Measurements from ENCODE around the gene PMM2. TPM values are rescaled to one million over a fixed set of nuclear protein-coding genes. Genes with fewer than 3 reads are reported as not detected.

Gene PMM2
- total RNA-seq, 1 experiment from 2014 or later: 48.9 TPM

DNA sequence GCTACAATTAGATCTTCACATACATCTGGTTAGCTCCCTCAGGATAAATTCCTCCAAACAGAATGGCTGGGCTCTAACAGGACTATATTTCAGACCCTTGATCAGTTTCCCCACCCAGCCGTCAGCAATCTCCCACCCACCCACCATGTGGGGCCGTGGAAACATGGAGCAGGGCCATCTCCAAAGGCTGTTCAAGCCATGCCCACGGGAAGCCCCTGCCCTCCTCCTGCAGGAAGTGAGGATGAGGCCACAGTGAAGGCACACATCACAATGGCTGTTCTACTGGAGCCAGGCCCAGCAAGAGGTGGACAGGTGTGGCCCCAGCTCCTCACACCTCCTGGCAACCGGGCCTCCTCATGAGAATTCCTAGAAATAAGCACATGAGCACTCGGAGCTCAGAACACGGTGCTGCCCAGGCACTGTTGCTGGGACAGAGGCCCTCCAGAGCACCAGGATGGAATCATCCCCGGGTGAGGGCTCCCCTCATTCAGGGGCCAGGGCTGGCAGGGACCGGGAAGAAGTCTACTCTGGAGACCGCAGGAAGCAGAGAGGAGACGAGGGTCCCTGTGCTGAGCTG lies 84.5 kb downstream of the PMM2 start, which contains the start of gene LITAFD:
Gene LITAFD, plus strand, starts transcription at position 311 of the 577 bp plus-strand sequence. CDS start 2,005 bp downstream, outside the sequence.
- DNase-seq (ENCODE audit: extremely low read depth, low read depth): no peak

DNA sequence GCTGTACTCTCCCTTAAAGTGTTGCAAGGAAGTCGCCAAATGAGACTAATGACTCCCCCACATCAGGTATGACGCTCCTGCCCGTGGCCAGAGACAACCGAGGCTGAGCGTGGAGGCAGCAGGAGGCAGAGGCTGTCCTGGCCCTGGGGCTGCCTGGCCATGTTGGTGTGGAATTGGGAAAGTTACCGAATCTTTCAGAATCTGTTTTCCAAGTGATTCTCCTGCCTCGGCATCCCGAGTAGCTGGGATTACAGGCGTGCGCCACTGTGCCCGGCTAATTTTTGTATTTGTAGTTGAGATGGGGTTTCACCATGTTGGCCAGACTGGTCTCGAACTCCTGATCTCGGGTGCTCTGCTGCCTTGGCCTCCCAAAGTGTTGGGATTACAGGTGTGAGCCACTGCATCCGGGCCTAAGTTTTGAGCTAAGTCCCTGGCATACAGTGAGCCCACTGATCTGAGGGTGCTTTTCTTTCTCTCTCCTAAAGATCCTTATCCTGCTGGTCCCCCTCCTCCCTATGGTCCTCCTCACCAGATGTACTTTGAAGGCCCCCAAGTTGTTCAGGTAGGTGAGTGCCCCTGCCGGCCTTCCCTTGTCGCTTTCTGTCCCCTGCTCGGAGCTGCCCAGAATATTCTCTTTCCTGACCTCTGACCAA lies 85.2 kb downstream of the PMM2 start:
- no peak for DNase-seq (ENCODE audit: extremely low read depth, low read depth)

DNA sequence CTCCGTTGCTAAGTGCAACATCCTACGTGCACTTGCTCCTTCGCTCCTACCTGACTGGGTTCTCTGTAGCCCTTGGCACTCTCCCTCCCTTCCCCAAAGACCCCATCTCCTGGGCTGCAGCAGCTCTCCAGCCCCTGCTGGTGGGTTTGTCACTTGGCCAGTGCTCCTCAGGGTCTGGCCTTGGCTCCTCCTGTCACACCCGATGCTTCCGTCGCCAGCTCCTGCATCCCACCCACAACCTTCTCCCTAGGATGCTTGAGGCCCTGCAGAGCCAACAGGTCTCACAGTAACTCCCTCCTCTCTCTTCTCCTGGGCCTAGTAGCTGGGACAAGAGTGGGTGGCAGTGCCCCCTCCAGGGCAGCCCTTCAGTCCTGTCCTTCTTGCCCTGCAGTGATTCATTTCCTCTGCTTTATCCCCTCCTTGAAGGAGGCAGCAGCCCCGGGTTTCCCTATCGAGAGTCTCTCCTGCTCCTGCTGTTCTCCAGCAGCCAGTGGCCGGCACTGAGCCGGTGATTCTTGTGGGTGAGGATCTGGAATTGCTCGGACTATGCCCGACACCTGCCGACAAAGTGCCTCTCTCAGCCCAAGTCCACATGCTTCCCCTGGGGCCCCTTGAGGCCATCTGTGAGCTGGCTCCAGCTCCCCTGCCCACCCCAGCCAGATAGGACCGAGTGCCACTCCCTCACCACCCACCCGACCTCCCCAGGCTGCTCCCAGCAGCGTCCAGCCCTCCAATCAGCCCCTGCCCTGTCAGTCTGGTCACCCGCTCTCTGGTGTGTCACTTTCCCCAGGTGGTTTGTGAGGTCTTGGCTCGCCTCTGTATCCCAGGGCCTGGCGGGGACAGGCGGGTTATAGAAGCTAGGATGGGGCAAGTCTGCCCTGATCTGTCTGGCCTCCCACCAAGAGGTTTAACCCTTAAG lies 88.3 kb downstream of the PMM2 start:
- no peak for DNase-seq (ENCODE audit: extremely low read depth, low read depth)

DNA sequence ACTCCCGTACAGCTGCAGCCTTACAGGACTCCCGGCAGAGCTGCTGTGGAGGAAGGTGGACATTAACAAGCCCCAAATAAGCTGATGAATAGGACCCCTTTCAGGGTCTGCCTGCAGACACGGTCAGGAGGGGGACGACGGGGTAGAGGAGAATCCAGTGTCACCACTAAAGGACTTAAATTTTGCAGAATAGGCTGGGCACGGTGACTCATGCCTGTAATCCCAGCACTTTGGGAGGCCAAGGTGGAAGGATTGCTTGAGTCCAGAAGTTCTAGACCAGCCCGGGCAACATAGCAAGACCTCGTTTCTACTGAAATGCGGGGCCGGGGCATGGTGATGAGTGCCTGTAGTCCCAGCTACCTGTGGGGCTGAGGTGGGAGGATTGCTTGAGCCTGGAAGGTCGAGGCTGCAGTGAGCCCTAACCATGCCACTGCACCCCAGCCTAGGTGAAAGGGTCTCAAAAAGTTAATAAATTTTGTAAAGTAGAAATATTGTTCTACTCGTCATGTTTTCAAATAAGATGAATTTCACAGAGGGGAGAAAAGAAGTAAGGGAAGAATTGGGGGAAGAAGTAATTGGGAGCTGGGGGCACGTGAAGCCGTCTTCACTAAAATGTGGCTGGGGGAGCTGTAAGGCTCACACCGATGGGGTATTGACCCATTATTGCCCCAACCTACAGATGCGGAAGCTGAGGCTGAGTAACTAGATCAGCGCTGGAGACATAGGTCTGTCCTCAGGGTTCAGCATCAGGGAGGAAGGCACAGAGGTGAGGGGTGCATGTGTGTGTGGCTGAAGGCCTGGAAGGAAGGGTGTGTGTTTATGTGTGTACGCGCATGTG lies 89.2 kb downstream of the PMM2 start:
- no peak for DNase-seq (ENCODE audit: extremely low read depth, low read depth)

DNA sequence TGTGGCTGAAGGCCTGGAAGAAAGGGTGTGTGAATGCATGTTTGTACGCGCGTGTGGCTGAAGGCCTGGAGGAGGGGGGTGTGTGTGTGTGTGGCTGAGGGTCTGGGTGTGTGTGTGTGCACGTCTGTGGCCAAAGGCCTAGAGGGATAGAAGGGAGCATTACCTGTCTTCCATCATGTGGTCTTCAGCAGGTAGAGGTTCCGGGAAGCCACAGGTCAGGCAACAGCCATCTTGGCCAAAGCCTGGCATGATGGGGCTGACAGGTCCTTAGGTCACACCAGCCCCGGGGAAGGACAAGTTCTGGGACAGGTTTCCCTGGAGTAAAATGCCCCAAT lies 89.8 kb downstream of the PMM2 start:
- no peak for DNase-seq (ENCODE audit: extremely low read depth, low read depth)

DNA sequence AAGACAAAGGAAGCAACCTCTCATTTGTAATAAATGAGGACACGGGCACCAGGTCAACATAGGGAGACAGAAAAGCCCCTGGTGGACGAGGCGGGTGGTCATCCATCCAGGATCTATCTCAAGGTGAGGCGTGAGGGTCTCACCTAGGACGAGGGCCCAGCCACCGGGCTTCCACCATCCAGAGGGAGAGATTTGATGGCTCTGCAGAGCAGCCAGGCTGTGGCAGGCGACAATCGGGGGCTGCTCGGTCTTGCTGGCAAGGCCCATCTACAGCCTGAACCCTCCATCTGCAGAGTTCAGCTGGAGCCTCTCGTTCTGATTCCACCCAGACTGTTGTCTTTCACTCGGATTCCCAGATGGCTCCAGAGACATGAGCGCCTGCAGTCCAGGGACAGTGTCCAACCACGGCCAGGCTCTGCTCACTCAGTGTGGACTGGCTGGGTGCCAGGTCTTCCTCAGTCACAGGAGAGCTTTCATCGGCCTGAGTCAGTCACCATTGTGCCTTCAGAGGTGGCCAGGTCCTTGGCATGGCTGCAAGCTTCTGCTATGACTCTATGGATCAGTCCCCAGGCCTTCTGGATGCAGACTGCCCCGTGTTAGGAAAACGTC lies 90.4 kb downstream of the PMM2 start:
- no peak for DNase-seq (ENCODE audit: extremely low read depth, low read depth)

DNA sequence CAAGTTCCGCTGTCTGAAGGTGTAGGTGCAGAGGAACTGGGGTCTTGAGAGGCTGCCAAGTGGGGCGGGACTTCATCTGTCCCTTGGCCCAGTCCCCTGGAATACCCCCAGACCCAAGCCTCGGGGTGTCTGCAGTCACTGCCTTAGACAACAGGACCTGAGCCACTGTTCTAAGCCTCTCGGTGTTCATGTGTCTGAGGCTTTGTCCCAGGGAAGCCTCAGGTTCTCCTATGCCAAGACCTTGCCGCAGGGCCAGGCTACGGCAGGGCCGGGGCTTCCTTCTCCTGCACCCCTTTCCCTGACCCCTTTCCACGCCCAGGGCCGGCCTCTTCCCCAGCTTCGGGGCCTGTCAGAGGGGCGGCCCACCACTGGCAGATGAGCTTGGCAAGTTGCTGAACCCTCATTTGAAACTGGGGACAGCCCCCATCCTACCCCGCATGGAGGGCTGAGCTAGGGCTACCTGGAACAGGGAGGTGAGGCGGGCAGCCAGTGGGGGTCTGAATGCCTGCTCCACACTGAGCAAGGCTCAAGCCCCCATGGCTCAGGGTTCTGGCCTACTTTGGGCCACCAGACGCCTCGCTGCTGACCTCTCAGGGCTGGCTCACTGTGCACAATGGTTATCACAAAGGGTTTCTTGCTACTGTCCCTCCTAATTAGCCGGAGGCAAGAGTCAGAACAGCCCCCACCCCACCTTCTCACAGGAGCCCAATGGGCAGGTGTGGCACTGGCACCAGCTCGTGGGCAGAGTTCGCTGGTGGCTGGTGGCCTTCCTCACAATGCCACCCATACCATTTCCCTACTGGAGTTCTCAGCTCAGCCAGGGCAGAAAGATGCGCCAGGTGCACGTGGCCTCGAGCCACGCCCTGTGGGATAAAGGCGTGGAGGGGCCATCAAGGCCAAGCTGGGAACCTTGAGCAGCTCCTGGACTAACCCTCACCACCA lies 91.6 kb downstream of the PMM2 start:
- DNase-seq (ENCODE audit: extremely low read depth, low read depth): no peak

DNA sequence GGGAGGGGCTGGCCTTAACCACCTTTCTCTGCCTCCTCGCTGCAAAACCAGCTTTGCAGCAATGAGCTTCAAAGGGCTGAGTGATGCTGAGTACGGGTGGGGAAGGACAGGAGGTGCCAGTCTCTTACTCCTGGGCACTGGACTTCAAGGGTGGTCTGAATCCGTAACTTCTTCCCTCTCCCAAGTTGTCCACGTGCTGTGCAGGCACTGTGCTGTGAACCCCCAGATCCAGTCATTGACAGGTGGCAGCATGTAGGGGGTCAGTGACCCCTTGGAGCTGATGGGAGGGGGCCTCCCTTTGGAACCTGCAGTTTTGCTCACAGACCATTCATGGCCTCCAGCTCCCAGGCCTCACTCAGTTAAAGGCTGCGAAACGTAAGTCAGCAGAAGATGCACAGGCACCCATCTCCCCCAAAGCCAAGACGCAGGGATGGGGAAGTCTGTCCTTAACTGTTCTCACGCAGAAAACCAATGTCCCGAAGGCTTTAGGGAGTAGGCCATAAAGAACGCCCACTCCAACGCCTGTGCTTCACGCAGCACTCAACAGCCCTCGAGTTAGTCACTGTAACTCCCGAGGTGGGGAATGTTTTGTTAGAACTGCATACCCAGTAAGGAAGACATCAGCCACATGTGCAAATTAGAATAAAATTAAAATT lies 92.4 kb downstream of the PMM2 start:
- no peak for DNase-seq (ENCODE audit: extremely low read depth, low read depth)

DNA sequence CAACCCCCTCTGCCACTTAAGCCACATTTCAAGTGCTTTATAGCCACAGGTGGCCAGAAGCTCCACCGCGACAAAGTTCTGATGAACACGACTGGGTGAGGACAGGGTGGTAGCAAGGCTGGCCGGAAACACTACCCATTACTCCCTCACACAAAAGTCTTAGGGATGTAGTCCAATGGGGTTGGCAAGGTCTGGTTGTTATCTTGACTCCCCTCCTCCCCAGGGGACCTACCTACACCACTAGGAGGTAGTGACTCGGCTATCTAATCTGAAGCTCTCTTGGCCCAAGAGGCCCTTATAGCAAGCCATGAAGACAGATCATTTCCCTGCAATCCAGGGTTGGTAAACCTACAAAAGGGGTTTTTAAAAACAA lies 92.9 kb downstream of the PMM2 start:
- DNase-seq (ENCODE audit: extremely low read depth, low read depth): no peak

DNA sequence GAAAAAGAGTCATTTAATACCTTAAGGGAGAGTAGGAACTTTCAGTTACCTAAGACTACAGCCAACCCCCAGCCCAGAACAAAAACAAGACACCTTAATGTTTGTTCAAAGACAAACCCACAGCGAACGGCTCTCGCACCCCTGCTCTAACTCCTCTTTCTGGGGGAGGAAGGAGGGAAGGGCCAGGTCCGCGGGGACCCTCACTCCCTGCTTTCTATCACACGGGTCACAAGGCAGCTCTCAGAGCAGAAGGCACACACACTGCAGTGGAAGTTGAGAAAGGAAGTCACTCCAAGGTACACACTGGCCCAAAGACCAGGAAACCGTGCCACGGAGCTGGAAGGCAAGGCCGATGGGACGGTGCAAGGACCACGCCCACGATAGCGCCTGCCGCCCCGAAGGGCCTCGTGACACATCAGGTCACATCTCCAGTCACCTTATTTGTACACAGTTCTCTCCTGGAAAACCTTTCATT lies 94.5 kb downstream of the PMM2 start:
- DNase-seq (ENCODE audit: extremely low read depth, low read depth): no peak

DNA sequence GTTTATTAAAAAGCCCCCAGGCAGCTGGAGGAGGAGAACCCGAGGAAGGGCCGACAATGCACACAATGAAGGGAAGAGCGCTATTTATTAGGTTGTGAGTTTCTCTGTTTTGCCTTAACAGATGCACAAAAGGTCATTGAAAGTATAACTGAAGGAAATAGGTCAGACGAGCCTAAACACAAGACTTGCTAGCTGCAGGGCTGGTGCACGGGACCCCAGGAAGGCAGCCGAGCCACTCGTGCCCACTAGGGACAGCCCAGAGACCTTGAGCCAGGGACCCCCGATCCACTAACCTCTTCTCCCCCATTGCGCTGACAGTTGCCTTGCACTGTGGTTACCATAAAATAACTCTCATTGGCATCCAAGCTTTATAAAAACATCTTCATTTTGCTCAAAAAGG lies 95.8 kb downstream of the PMM2 start:
- DNase-seq (ENCODE audit: extremely low read depth, low read depth): no peak

DNA sequence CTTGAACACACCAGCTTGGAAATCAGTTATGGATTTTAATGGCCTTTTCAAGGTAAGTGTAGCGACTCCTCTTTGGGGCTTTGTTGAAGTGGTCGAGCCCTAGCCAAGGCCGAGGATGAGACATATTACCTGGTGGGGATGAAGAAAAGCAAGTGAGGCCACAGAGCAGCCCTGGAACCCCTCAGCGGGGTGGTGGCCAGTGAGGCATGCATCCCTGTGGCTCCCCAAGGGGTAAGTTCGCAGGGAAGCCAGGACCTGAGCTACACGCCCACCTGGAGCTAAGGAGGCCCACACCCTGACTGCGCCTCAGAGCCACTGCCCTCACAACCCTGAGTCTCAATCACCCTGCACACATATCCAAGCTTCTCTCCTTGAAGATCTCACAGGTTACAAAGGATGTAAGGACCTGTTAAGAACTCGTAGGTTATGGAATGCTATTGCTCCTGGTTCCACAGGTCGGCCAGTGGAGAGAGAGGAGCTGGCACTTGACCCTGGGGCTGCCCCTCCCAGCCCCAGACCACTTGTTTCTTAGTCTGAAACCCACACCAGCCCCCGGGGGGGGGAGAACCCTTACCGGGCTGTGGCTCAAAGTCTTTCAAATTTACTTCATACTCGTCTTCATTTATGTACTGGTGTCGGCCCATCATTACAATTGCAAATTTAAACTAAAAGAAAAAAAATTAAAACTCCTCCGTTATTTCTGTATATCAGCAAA lies 96.5 kb downstream of the PMM2 start:
- no peak for DNase-seq (ENCODE audit: extremely low read depth, low read depth)

DNA sequence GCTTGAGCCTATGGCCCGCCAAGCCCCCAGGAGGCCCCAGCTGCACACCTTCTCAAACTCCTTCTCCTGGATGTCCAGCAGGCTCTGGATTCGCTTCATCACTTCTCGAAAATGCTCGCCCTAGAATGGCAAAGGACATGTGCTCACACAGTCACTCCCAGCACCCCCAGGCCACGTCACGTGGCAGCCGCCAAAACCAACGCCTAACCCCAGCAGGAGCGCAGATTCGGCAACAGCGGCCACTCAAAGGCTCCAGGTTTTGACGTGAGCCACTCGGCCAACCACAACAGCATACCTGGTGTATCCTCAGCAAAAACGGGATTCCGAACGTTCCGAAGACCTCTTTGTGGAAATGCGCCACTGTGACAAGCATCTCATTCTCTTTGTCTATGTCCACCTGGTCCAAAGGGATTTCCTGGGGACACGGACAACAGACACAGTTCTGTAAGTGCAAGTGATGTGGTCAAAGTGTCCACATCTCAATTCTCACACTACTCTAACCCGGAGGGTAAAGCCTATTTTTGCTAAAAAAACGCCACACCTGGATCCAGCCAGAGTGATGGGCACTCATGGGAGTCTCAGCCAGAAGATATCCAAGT lies 97.2 kb downstream of the PMM2 start:
- no peak for DNase-seq (ENCODE audit: extremely low read depth, low read depth)

DNA sequence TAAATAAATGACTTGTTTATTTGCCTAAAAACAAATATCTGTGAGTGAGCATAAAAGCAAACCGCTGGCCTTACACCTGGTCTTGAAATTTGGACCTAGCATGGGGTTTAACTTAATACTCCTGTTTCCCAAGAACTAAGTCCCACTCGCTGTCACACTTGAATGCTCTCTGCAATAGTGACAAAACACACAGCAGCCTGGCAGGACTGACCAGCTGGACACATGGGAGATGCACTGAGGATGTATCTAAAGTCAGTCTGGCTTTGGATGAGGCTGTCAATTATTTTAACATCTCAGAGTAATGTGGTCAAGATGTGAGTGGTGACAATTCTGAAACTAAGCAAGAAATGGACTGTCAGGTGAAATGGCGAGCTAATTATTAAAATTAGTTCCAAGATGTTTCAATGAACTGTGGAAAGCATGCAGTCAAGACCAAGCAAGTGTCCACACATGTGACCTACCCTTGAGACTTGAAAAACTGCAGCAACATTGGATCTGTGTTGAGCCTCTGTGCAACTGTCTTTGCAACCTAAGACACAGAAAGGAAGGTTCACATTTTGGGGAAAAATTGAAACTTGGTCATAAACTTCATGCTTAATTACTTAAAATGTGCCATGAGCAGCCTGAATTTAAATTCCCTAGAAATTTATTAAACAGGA lies 101.2 kb downstream of the PMM2 start:
- no peak for DNase-seq (ENCODE audit: extremely low read depth, low read depth)
